IMR-90 (cell line): ENCODE measurements around the gene NMT1. TPM values are rescaled to one million over a fixed set of nuclear protein-coding genes. Genes with fewer than 3 reads are reported as not detected.

Source experiments
- ATAC-seq: fragments of 200-7000 bp; cut with Tn5 transposase; 2 replicates; pipeline ENCODE4 v1.9.1; 2020; ENCODE audit warnings: low read depth, mild to moderate bottlenecking, moderate library complexity
- BruUV-seq: library from RNA; stranded (reverse); fragments of 400-500 nt; replicated peaks from 2 replicates; lab custom pipeline; 2021; lab: Mats Ljungman, UMichigan
- CTCF ChIA-PET: fragments of 300-600 bp; formaldehyde crosslinking; extraction: SDS; loops from one replicate; lab custom pipeline; 2021; ENCODE audit warnings: antibody characterized with exemption; lab: Yijun Ruan, JAX
- POLR2A ChIA-PET: fragments of 300-600 bp; sonication (Branson Sonifier 250); formaldehyde crosslinking; loops from one replicate; lab custom pipeline; 2022; ENCODE audit warnings: antibody characterized with exemption; ENCODE audit not compliant: unreplicated experiment; lab: Charles Lee
- DNase-seq: peaks from one replicate; pipeline ENCODE4 v3.0.0; 2013
- H2AFZ ChIP-seq: replicated peaks from 2 replicates; pipeline ENCODE3; 2013; ENCODE audit warnings: low read length, mild to moderate bottlenecking; ENCODE audit not compliant: poor library complexity
- H2AK5ac ChIP-seq: 2 replicates; pipeline ENCODE4 v1.6.1; 2013; ENCODE audit warnings: low read depth, low read length, inconsistent platforms
- H2AK9ac ChIP-seq: replicated peaks from 2 replicates; pipeline ENCODE3; 2013; ENCODE audit warnings: mild to moderate bottlenecking, low read depth, low read length, moderate library complexity; ENCODE audit not compliant: poor library complexity
- H2BK120ac ChIP-seq: 2 replicates; pipeline ENCODE4 v1.6.1; 2013; ENCODE audit warnings: low read depth, low read length, inconsistent platforms
- H2BK15ac ChIP-seq: 3 replicates; pipeline ENCODE4 v1.6.1; 2013; ENCODE audit warnings: low read depth, low read length, inconsistent platforms
- H2BK20ac ChIP-seq: 2 replicates; pipeline ENCODE4 v1.6.1; 2013; ENCODE audit warnings: low read depth, mild to moderate bottlenecking, inconsistent platforms, low read length, moderate library complexity
- H2BK5ac ChIP-seq: 2 replicates; pipeline ENCODE4 v1.6.1; 2013; ENCODE audit warnings: mild to moderate bottlenecking, low read depth, low read length, inconsistent platforms; ENCODE audit not compliant: poor library complexity, severe bottlenecking
- H3K14ac ChIP-seq: replicated peaks from 2 replicates; pipeline ENCODE4 v1.6.1; 2013; ENCODE audit warnings: low read depth, low read length, inconsistent platforms
- H3K18ac ChIP-seq: 2 replicates; pipeline ENCODE4 v1.6.1; 2013; ENCODE audit warnings: low read depth, low read length, control low read depth
- H3K23ac ChIP-seq: 2 replicates; pipeline ENCODE4 v1.6.1; 2013; ENCODE audit warnings: low read depth, low read length, inconsistent platforms
- H3K27ac ChIP-seq: 2 replicates; pipeline ENCODE4 v1.5.1; 2013; ENCODE audit warnings: mild to moderate bottlenecking, control low read depth, low read length; ENCODE audit not compliant: insufficient read depth
- H3K27me3 ChIP-seq: 2 replicates; pipeline ENCODE4 v1.6.1; 2013; ENCODE audit warnings: low read length; ENCODE audit not compliant: control insufficient read depth, insufficient read depth
- H3K36me3 ChIP-seq: 2 replicates; pipeline ENCODE4 v1.6.1; 2013; ENCODE audit warnings: low read length, mixed read lengths; ENCODE audit not compliant: control insufficient read depth, insufficient read depth
- H3K4ac ChIP-seq: 2 replicates; pipeline ENCODE4 v1.6.1; 2013; ENCODE audit warnings: low read depth, low read length, inconsistent platforms
- H3K4me1 ChIP-seq: 2 replicates; pipeline ENCODE4 v1.6.1; 2013; ENCODE audit warnings: low read length, mixed read lengths; ENCODE audit not compliant: control insufficient read depth, insufficient read depth
- H3K4me2 ChIP-seq: 2 replicates; pipeline ENCODE4 v1.6.1; 2013; ENCODE audit warnings: low read depth, mild to moderate bottlenecking, control low read depth, low read length, moderate library complexity
- H3K4me3 ChIP-seq: 2 replicates; pipeline ENCODE4 v1.5.1; 2013; ENCODE audit warnings: low read depth, mild to moderate bottlenecking, control low read depth, low read length, moderate library complexity; ENCODE audit not compliant: insufficient read depth
- H3K56ac ChIP-seq: 2 replicates; pipeline ENCODE4 v1.6.1; 2013; ENCODE audit warnings: low read length, inconsistent platforms; ENCODE audit not compliant: insufficient read depth; ENCODE audit errors: extremely low read depth
- H3K79me1 ChIP-seq, 2 experiments: 2 replicates each; pipeline ENCODE4 v1.6.1; 2013; ENCODE audit warnings: low read length in 2 of 2, inconsistent platforms in 1 of 2, low read depth in 1 of 2
- H3K9ac ChIP-seq: 2 replicates; pipeline ENCODE4 v1.6.1; 2013; ENCODE audit warnings: low read depth, low read length, control low read depth
- H3K9me1 ChIP-seq: 2 replicates; pipeline ENCODE4 v1.6.1; 2013; ENCODE audit warnings: low read length, inconsistent platforms; ENCODE audit not compliant: insufficient read depth
- H3K9me3 ChIP-seq: 2 replicates; pipeline ENCODE4 v1.6.1; 2013; ENCODE audit warnings: low read length; ENCODE audit not compliant: control insufficient read depth, insufficient read depth
- H4K20me1 ChIP-seq: 2 replicates; pipeline ENCODE4 v1.6.1; 2013; ENCODE audit warnings: low read length, inconsistent platforms; ENCODE audit not compliant: insufficient read depth
- H4K5ac ChIP-seq: 2 replicates; pipeline ENCODE4 v1.6.1; 2013; ENCODE audit warnings: mild to moderate bottlenecking, low read depth, low read length, control low read depth
- H4K8ac ChIP-seq, 2 experiments: 2 replicates each; pipeline ENCODE4 v1.6.1; 2013; ENCODE audit warnings: low read depth in 2 of 2, low read length in 2 of 2, control low read depth in 1 of 2, inconsistent platforms in 1 of 2
- H4K91ac ChIP-seq: 2 replicates; pipeline ENCODE4 v1.6.1; 2013; ENCODE audit warnings: low read depth, low read length, inconsistent platforms; ENCODE audit not compliant: insufficient read depth
- CEBPB ChIP-seq: IDR thresholded peaks from 2 replicates; pipeline ENCODE4 v1.6.1; 2012; ENCODE audit warnings: low read depth, low read length, improper control_type of control experiment
- CTCF ChIP-seq: conservative IDR thresholded peaks from 2 replicates; pipeline ENCODE4 v1.5.1; 2012; ENCODE audit warnings: mild to moderate bottlenecking, low read depth, low read length, improper control_type of control experiment
- FOS ChIP-seq: fragments of 150-350 bp; IDR thresholded peaks from 2 replicates; pipeline ENCODE4 v1.6.1; 2016; ENCODE audit warnings: low read depth, low read length
- MXI1 ChIP-seq: IDR thresholded peaks from 2 replicates; pipeline ENCODE4 v1.6.1; 2012; ENCODE audit warnings: low read depth, mild to moderate bottlenecking, low read length, moderate library complexity, borderline replicate concordance
- NFE2L2 ChIP-seq: fragments of 150-350 bp; IDR thresholded peaks from 2 replicates; pipeline ENCODE4 v1.6.1; 2016; ENCODE audit warnings: low read depth, mild to moderate bottlenecking, low read length
- POLR2A ChIP-seq: IDR thresholded peaks from 2 replicates; pipeline ENCODE4 v1.6.1; 2012; ENCODE audit warnings: mild to moderate bottlenecking, low read depth, low read length
- RAD21 ChIP-seq: IDR thresholded peaks from 2 replicates; pipeline ENCODE4 v1.6.1; 2012; ENCODE audit warnings: low read length, improper control_type of control experiment
- SMC3 ChIP-seq: fragments of 150-350 bp; IDR thresholded peaks from 2 replicates; pipeline ENCODE4 v1.6.1; 2016; ENCODE audit warnings: low read depth, mild to moderate bottlenecking, antibody characterized with exemption, low read length, moderate library complexity
- WGBS, 2 experiments: methylation state at CpG; one replicate each; pipeline versions ENCODE4 v1.1.5 to v1.1.7; 2013; ENCODE audit warnings: missing lambda C conversion rate in 2 of 2; ENCODE audit not compliant: insufficient read length in 1 of 2; ENCODE audit errors: extremely low coverage in 2 of 2; 5-methylcytosine and 5-hydroxymethylcytosine counted together
- dilution Hi-C: fragments of 300-500 bp; cut with HindIII; formaldehyde crosslinking; loops from one replicate; pipeline ENCODE4 v1.14.3; 2018; ENCODE audit warnings: low sequenced_read_pairs; ENCODE audit not compliant: unreplicated experiment
- in situ Hi-C: fragments of 300-500 bp; cut with MboI; formaldehyde crosslinking; loops from 3 replicates; pipeline ENCODE4 v1.14.3; 2019; ENCODE audit warnings: low sequenced_read_pairs, inconsistent platforms, mixed read lengths
- intact Hi-C: fragments of 100-400 bp; cut with micrococcal nuclease; formaldehyde crosslinking; loops from 2 replicates; pipeline ENCODE4 v1.10.0; 2022
- polyA plus RNA-seq, 3 experiments: library from polyadenylated mRNA; depleted of rRNA; stranded (reverse); fragments of >200 nt; gene quantifications; 2 replicates each; pipeline ENCODE4 v1.2.3, GENCODE V29; 2012; ENCODE audit warnings: low replicate concordance in 1 of 3
- total RNA-seq: library from RNA; depleted of rRNA; stranded (reverse); fragments of >200 nt; gene quantifications from 2 replicates; pipeline ENCODE4 v1.2.3, GENCODE V29; 2012

The NMT1 gene
- total and polyA plus RNA-seq, 2 of the 4 experiments (the other 2 are of a cell fraction): 38.0 to 60.6 TPM

DNA sequence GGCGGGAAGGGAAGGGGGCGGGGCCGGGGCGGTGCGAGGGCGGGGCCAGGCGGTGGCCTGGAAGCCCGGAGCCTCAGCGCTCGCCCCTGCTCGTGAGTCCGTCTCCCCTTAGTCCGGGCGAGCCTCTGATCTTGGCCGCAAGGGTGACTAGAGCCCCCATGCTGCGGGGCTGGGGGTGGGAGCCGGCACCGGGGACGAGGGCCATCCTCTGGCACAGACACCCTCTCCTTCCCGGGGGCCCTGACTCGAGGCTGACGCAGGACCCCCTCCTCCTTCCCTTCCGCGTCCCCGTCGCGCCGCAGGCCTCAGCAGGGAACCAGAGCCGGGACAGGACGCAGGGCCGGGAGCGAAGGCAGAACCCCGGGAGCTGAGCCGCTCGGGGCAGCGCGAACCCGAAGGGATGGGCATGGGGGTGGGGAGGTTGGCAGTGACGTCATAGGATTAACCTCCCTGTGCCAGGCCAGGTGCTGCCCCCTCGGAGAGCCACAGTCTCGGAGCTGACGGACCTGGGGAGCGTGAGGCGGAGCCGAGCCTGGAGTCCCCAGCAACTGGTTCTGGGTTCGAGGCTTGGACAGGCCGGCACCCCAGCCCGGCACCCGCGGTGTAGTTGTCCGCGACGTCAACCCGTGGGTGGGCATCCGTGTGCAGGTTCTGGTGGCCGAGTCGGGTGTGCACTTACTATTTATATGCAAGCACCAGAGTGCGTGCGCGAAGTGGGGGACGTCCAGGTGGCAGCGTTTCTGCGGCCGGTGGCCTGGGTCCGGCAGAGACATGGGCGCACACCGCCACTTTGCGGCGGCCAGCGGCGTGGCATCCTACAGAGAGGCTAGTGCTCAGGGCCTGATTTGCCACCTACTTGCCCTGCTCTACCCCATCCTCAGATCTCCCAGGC, 71.7 kb downstream of the NMT1 start:
- no peaks in the 10 kb centered on the region for H3K9me3 ChIP-seq
- WGBS, 2 experiments: 1% methylated on average over 14 of the region's 71 CpGs; no CpG with 5 or more reads in 1 of the 2 experiments
- no peak for TF ChIP-seq FOS
- no peak for TF ChIP-seq NFE2L2
- no peak for TF ChIP-seq CEBPB
- peak; percentile 52 for TF ChIP-seq SMC3
- TF ChIP-seq POLR2A: 0 out of 2 replicates have a peak, but pooled peaks have one; percentile 23
- peak; percentile 87 for TF ChIP-seq RAD21
- TF ChIP-seq MXI1: no peak
- TF ChIP-seq CTCF: peak; percentile 89
- peaks cover 22% of the 10 kb centered on the region for H3K9me1 ChIP-seq
- peak overlapping the region; percentile 97 for H2AK9ac ChIP-seq
- peaks cover 9% of the 10 kb centered on the region; the same call in 1 of the 2 replicates for H4K20me1 ChIP-seq
- peak overlapping the region; percentile 84 for H3K4me3 ChIP-seq
- H4K91ac ChIP-seq: peak overlapping the region; percentile 62
- peak overlapping the region; percentile 45; the same call in 1 of the 2 replicates for H3K18ac ChIP-seq
- peaks cover 31% of the 10 kb centered on the region for H3K4me1 ChIP-seq
- H3K27me3 ChIP-seq: no peaks in the 10 kb centered on the region
- H2BK5ac ChIP-seq: peak overlapping the region; percentile 79
- POLR2A ChIA-PET: no interaction called here
- no peak overlapping the region; the same call in 2 of the 3 replicates for H2BK15ac ChIP-seq
- no peak overlapping the region for H2BK20ac ChIP-seq
- peak overlapping the region; percentile 88 for H3K27ac ChIP-seq
- H2BK120ac ChIP-seq: peak overlapping the region; percentile 37; the same call in 1 of the 2 replicates
- H4K8ac ChIP-seq: peak overlapping the region in 1 of 2 experiments; percentile 82; a peak in 2 of 4 replicates
- dilution Hi-C loops (no loop called here), intact Hi-C loops (loop anchor here (1.0 to 5.0 kb wide), 6 partner anchors 37 to 719 kb away; partner anchors contain the start of gene DCAKD), in situ Hi-C loops (no loop called here)
- CTCF ChIA-PET: interaction anchor here (0.6 to 1.6 kb wide), 4 partner anchors 18 to 60 kb away, joined by 3 to 7 read pairs (median 4); no protein-coding TSS in a partner anchor
- H2AK5ac ChIP-seq: peak overlapping the region; percentile 46
- H3K4ac ChIP-seq: peak overlapping the region; percentile 80
- H3K9ac ChIP-seq: peak overlapping the region; percentile 66
- no peaks in the 10 kb centered on the region; the same call in 1 of the 2 replicates for H3K36me3 ChIP-seq
- no peak overlapping the region for H3K56ac ChIP-seq
- H3K79me1 ChIP-seq: peaks cover 26 to 49% of the 10 kb centered on the region in 2 experiments
- peak overlapping the region; percentile 72 for H3K4me2 ChIP-seq
- BruUV-seq: no TSS peak
- DNase-seq (peak; percentile 70), ATAC-seq (peak; percentile 64)
- peak overlapping the region; percentile 21 for H4K5ac ChIP-seq
- H2AFZ ChIP-seq: peak overlapping the region; percentile 94
- peak overlapping the region; percentile 70; the same call in 1 of the 2 replicates for H3K23ac ChIP-seq
- peak overlapping the region; percentile 96 for H3K14ac ChIP-seq
